ENCODE data around the gene SHF.

DNA sequence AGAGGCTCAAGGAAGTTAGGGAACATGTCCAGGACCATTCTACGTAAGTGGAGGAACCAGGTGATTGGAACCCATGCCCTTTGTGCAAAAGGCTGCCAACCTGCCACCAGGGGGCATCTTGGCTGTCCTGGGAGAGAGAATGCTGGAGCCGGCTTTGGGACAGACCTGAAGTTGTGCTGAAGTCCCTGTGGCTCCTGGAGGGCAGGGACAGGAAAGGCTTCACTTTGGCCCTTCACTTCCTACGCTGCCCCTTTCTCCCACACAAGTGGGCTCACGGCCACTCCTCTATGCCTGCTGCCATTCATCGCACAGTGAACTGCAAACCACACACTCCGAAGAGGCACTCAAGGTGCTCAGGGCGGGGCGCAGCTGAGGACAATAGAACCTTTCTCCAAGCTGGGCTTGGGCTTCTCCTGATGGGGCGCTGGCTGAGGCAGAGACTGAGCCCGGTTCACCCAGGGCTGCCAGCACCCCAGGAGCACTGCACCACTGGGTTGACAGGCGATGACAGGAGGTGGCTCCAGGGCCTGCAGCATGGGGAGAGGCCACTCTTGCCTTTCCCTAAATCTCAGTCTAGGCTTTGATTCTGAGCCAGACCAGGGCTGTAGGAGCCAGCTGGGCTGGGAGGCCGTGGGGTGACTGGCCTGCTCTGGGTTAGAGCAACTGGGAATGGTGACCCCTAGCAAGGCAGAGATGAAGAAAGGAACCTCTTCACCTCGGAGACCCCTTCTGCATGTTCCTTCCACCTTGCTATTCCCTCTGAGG lies 8.4 kb downstream of the SHF start:
- no peak for TF ChIP-seq EZH2 (IDR thresholded peaks at IDR 0.05; ENCODE audit: insufficient read depth, poor library complexity, severe bottlenecking)
- TF ChIP-seq EZH2phosphoT487 (IDR thresholded peaks at IDR 0.05; ENCODE audit: insufficient read depth, low read depth): no peak
